C4-2B (cell line): ENCODE results near the gene NCAPG2.

Experiments
- CTCF ChIP-seq: fragments of 450-650 bp; conservative IDR thresholded peaks from 2 replicates; pipeline ENCODE4 v1.5.1; 2017; ENCODE audit warnings: mild to moderate bottlenecking
- ZFX ChIP-seq: fragments of 450-650 bp; IDR thresholded peaks from 2 replicates; pipeline ENCODE4 v1.6.1; 2017

GRCh38 chr7:158676906-158677305 is 27.7 kb downstream of the NCAPG2 start:
- TF ChIP-seq CTCF, result no peak
- no peak for TF ChIP-seq ZFX
